K562 (cell line): ENCODE results near the gene TMC1. TPM values are rescaled to one million over a fixed set of nuclear protein-coding genes. Genes with fewer than 3 reads are reported as not detected.

ENCODE experiments used
- ARID1B ChIP-seq: fragments of 450-650 bp; IDR thresholded peaks from 2 replicates; pipeline ENCODE4 v1.6.1; 2016; ENCODE audit warnings: antibody characterized with exemption, mild to moderate bottlenecking, inconsistent platforms
- C11orf30 ChIP-seq: fragments of 450-650 bp; IDR thresholded peaks from 2 replicates; pipeline ENCODE4 v1.6.1; 2016; ENCODE audit warnings: low read depth, mild to moderate bottlenecking
- CTBP1 ChIP-seq: fragments of 450-650 bp; IDR thresholded peaks from 2 replicates; pipeline ENCODE4 v1.6.1; 2016; ENCODE audit warnings: borderline replicate concordance
- DPF2 ChIP-seq: fragments of 450-650 bp; IDR thresholded peaks from 2 replicates; pipeline ENCODE4 v1.6.1; 2016
- FOSL1 ChIP-seq: fragments of 200-800 bp; sonication (Bioruptor generic); conservative IDR thresholded peaks from 2 replicates; pipeline ENCODE4 v1.6.1; 2016; ENCODE audit warnings: missing genetic modification characterization, missing compliant biosample characterization
- JUND ChIP-seq, 2 experiments: IDR thresholded peaks; 2 replicates in 1 of 2; 3 replicates in 1 of 2; pipeline ENCODE4 v1.6.1; 2011; ENCODE audit warnings: borderline replicate concordance in 2 of 2, low read depth in 2 of 2, low read length in 2 of 2, improper control_type of control experiment in 1 of 2, missing biosample characterization in 1 of 2, missing genetic modification characterization in 1 of 2, missing genetic modification reagents in 1 of 2
- KAT2B ChIP-seq: IDR thresholded peaks from one replicate; pipeline ENCODE4 v1.6.1; 2012; ENCODE audit warnings: low read depth, mild to moderate bottlenecking, control low read depth, inconsistent platforms, low read length, moderate library complexity
- KDM1A ChIP-seq, 2 experiments: fragments of 450-650 bp; IDR thresholded peaks; 2 replicates each; pipeline ENCODE4 v1.6.1; 2016; ENCODE audit warnings: mild to moderate bottlenecking in 2 of 2
- NCOR1 ChIP-seq: fragments of 450-650 bp; IDR thresholded peaks from 2 replicates; pipeline ENCODE4 v1.6.1; 2016; ENCODE audit warnings: mild to moderate bottlenecking, moderate library complexity
- NFE2 ChIP-seq: IDR thresholded peaks from 2 replicates; pipeline ENCODE4 v1.6.1; 2014; ENCODE audit warnings: antibody characterized with exemption, low read depth
- RBM34 ChIP-seq: fragments of 200-400 bp; formaldehyde crosslinking; IDR thresholded peaks from 2 replicates; pipeline ENCODE4 v1.6.1; 2018; ENCODE audit warnings: low read length, borderline replicate concordance; ENCODE audit not compliant: insufficient read depth
- SMARCE1 ChIP-seq: fragments of 450-650 bp; IDR thresholded peaks from 2 replicates; pipeline ENCODE4 v1.7.1; 2016; ENCODE audit warnings: mild to moderate bottlenecking
- TAL1 ChIP-seq: fragments of 450-650 bp; IDR thresholded peaks from 2 replicates; pipeline ENCODE4 v1.6.1; 2016; ENCODE audit warnings: mild to moderate bottlenecking
- TCF7 ChIP-seq: sonication (generic); IDR thresholded peaks from 2 replicates; pipeline ENCODE4 v1.6.1; 2016; ENCODE audit warnings: antibody characterized with exemption, borderline replicate concordance
- TEAD4 ChIP-seq, 2 experiments: sonication (generic) in 1 of 2; formaldehyde crosslinking in 1 of 2; IDR thresholded peaks; 2 replicates each; pipeline versions ENCODE4 v1.6.1 to v1.8.0; 2012 to 2022; ENCODE audit warnings: borderline replicate concordance in 1 of 2, inconsistent platforms in 1 of 2, low read length in 1 of 2, mild to moderate bottlenecking in 1 of 2, missing genetic modification reagents in 1 of 2
- ZNF57 ChIP-seq: fragments of 450-650 bp; formaldehyde crosslinking; IDR thresholded peaks from 2 replicates; pipeline ENCODE4 v1.4.0; 2020; ENCODE audit warnings: mild to moderate bottlenecking, moderate library complexity
- polyA plus RNA-seq, 8 experiments: library from polyadenylated mRNA; depleted of rRNA in 4 of 8; stranded (reverse) in 5 of 8; unstranded in 3 of 8; fragments of >200 nt; fragmentation: Nextera tagmentation in 2 of 8; fragmentation: Illumina TruSeq in 1 of 8; extraction: Ambion mirVana in 2 of 8; extraction: Trizol in 1 of 8; gene quantifications; 2 replicates each; pipeline versions ENCODE4 v1.2.1 to v1.2.3, GENCODE V29; 2011 to 2014; ENCODE audit warnings: inconsistent platforms in 1 of 8, missing spikeins in 1 of 8
- total RNA-seq, 7 experiments: library from RNA; depleted of rRNA in 6 of 7; stranded (reverse); fragments of >200 nt in 6 of 7; fragmentation: Illumina TruSeq in 2 of 7; extraction: Trizol in 2 of 7; gene quantifications; 2 replicates each; pipeline versions ENCODE4 v1.2.1 to v1.2.3, GENCODE V29; 2011 to 2021; ENCODE audit warnings: low replicate concordance in 1 of 7
- TF ChIP-seq, protein P1 (sequence below): sonication (generic); formaldehyde crosslinking; IDR thresholded peaks from 2 replicates; pipeline ENCODE4 v1.8.0; 2023; ENCODE audit warnings: mild to moderate bottlenecking, missing genetic modification reagents
- TF ChIP-seq, protein P2 (sequence below): fragments of 450-650 bp; formaldehyde crosslinking; IDR thresholded peaks from 2 replicates; pipeline ENCODE4 v1.4.0; 2020; ENCODE audit warnings: mild to moderate bottlenecking

Gene TMC1
- total and polyA plus RNA-seq, 9 of the 15 experiments (the other 6 are each of a cell fraction or from before 2014, with no cell fraction given): 0.10 to 0.15 TPM; not detected in 7

DNA sequence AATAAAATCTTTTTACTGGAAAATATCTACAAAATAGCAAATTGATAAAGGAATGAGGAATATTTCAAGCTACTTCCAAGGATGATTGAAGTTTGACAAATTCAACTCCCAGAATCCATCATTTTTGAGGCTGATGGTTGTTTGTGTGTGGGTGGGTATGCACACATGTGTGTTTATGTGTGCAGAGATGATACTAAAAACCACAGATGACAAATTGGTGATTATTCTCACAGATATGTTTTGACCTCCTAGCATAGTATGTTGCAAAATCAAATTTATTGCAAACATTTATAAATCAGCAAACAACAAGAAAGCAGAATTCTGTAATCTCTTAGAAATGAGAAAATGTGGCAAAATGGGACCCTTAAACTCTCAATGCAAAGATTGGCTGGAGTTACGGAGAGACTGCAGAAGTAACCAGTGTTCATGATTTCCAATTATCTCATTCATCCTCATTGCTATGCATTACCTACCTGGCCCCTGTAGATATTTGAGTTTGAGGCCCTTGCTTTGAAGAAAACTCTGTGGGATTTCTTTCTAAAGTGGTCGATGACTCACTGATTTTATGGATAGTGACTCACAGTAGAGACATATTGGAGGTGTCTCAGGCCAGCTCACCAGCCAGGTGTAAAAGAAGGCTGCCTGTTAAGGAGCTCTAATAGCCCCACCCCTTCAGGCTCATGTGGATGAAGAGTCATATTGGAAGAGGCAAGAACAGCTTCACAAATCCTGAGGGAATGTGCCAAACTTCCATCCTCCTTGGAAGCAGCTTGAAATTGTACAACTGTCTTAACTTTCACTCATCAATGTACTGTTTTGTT, 44.6 kb upstream of the TMC1 start (continued):
- TF ChIP-seq RBM34 (no peak), TCF7 (peak; percentile 65; the same call in 1 of the 2 replicates), KDM1A (IDR thresholded peaks at IDR 0.05) (peak; percentile 62 to 63), KAT2B (no peak), DPF2 (peak; percentile 80), JUND (IDR thresholded peaks at IDR 0.05; ENCODE audit: borderline replicate concordance, low read depth, low read length) (peak; percentile 94), JUND (tag; IDR thresholded peaks at IDR 0.05; ENCODE audit: borderline replicate concordance, low read depth, low read length) (peak; percentile 87; the same call in 2 of the 3 replicates), C11orf30 (no peak), ARID1B (peak; percentile 78), NCOR1 (peak; percentile 11; the same call in 1 of the 2 replicates), ZNF57 (CRISPR knock-in tag) (no peak), SMARCE1 (peak; percentile 85), TEAD4 (IDR thresholded peaks at IDR 0.05; ENCODE audit: low read length) (peak; percentile 67), TEAD4 (CRISPR knock-in tag; IDR thresholded peaks at IDR 0.05; ENCODE audit: borderline replicate concordance) (no peak), CTBP1 (0 out of 2 replicates have a peak, but pooled peaks have one; percentile 30), FOSL1 (tag) (peak; percentile 93), TAL1 (peak; percentile 49), NFE2 (0 out of 2 replicates have a peak, but pooled peaks have one; percentile 15)
- TF ChIP-seq, protein P1, sequence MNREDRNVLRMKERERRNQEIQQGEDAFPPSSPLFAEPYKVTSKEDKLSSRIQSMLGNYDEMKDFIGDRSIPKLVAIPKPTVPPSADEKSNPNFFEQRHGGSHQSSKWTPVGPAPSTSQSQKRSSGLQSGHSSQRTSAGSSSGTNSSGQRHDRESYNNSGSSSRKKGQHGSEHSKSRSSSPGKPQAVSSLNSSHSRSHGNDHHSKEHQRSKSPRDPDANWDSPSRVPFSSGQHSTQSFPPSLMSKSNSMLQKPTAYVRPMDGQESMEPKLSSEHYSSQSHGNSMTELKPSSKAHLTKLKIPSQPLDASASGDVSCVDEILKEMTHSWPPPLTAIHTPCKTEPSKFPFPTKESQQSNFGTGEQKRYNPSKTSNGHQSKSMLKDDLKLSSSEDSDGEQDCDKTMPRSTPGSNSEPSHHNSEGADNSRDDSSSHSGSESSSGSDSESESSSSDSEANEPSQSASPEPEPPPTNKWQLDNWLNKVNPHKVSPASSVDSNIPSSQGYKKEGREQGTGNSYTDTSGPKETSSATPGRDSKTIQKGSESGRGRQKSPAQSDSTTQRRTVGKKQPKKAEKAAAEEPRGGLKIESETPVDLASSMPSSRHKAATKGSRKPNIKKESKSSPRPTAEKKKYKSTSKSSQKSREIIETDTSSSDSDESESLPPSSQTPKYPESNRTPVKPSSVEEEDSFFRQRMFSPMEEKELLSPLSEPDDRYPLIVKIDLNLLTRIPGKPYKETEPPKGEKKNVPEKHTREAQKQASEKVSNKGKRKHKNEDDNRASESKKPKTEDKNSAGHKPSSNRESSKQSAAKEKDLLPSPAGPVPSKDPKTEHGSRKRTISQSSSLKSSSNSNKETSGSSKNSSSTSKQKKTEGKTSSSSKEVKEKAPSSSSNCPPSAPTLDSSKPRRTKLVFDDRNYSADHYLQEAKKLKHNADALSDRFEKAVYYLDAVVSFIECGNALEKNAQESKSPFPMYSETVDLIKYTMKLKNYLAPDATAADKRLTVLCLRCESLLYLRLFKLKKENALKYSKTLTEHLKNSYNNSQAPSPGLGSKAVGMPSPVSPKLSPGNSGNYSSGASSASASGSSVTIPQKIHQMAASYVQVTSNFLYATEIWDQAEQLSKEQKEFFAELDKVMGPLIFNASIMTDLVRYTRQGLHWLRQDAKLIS (CRISPR knock-in tag): no peak
- TF ChIP-seq, protein P2, sequence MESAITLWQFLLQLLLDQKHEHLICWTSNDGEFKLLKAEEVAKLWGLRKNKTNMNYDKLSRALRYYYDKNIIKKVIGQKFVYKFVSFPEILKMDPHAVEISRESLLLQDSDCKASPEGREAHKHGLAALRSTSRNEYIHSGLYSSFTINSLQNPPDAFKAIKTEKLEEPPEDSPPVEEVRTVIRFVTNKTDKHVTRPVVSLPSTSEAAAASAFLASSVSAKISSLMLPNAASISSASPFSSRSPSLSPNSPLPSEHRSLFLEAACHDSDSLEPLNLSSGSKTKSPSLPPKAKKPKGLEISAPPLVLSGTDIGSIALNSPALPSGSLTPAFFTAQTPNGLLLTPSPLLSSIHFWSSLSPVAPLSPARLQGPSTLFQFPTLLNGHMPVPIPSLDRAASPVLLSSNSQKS (CRISPR knock-in tag): no peak
